HPDE6-E6E7 (cell line): ENCODE data around the gene BUB1B.
"Not testable (repeated sequence)": the region's sequence is repeated elsewhere in the genome, so short reads cannot be mapped to it uniquely, and the experiment has no call there.

Experiments
- DNase-seq: peaks from one replicate; pipeline ENCODE4 v3.0.0; 2011; ENCODE audit warnings: missing footprints; ENCODE audit errors: extremely low spot score

BUB1B gene

DNA sequence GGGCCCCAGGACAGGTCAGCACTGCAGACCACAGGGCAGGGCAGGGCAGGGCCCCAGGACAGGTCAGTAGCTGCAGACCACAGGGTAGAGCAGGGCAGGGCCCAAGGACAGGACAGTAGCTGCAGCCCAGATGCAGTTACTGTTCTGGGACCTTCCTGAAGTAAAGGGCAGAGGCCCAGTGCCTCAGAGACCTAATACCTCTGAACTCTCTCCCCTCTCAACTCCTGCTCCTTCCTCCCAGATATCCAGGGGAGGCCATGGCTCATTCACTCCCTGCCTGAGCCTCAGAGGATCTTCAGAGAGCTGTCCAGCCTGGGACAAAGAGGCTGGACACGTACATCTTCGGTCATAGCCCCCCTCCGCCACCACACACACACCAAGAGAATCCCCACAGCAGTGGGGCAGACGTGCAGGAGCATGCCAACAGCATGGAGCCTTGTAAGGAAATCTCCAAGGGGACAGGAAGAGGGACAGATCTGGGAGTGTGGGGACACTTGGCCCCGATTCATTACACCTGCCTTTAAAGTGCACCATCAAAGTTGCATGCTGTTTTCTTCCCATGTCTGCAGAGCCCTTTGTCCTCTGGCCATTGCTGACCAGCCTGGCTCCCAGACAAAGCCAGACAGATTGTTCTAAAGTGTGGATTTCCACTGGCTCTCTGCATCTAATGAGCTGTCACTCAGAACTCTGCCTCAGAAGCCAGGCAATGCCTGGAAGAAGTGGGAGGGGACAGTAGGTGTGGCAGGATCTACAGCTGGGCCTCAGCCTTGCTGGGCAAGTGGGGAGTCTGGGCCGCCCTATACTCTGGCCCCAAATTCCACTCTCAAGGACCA, 24.2 kb upstream of the BUB1B start:
- no peak for DNase-seq

GRCh38 chr15:40137303-40138200, 23.3 kb upstream of the BUB1B start:
- no peak for DNase-seq

- not testable (repeated sequence) for DNase-seq
These were observed 22.7 kb upstream of the BUB1B start for GRCh38 chr15:40138201-40138570.

DNA sequence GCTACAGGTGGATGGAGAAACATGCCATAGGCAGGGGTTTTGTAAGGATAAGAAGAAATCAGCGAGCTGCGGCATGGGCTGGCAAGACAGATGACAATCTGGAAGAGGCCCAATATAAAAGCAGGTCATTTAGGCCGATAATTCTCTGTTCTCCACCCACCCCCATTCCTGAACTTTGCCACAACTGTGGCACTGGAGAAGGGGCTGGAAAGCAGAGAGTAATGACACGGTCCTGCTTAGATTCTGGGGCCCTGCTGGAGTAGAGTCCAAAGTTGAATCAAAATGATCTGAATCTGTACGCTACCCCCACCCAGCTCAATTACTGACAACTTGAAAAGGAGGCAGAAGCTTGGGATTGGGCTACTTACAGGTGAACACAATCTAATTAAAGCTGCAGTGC, 18.4 kb upstream of the BUB1B start:
- DNase-seq = no peak

GRCh38 chr15:40146037-40146436, 14.8 kb upstream of the BUB1B start:
- peak; percentile 66 for DNase-seq

DNA sequence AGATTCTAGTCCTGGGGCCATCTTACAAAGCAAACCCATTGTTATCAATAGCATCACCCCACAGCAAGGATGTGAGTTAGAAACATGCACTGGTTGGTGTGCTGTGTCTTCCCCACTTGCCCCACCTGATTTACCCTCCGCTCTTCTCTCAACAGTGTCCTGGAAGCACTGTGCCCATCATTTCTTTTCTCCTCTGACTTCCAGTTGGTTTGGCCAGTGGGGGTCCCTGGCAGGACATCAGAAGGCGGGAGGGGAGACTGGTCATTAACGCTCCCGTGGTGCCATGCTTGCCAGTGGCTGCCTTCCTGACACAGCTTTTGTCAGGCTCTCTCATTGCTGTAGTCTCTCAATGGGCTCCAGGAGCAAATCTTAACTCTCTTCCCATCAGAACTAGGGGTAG, 11.5 kb upstream of the BUB1B start:
- no peak for DNase-seq

GRCh38 chr15:40150163-40150925, 10.5 kb upstream of the BUB1B start:
- DNase-seq = peak; percentile 81

DNA sequence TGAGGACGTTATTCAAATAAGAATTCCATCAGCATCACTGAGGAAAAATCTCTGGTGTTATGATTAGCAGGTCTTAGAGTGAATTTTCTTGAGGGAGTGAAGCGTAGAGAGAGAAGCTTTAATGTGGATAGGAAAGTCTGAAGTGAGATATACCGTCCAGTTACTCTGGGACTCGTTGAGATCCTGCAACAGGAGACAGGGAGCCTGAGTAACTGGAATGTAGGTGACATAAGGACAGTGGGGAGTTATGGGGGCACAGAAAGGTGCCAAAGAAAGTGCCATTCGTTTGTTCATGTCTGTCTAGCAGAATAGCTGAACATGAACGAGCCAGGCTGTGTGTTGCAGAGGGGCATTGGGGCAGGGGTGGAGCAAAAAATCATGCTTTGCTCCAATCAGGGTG, 9.4 kb upstream of the BUB1B start:
- DNase-seq = no peak

- DNase-seq = no peak
These were observed 8.9 kb upstream of the BUB1B start for GRCh38 chr15:40151991-40152390.

GRCh38 chr15:40154821-40155220, 6.0 kb upstream of the BUB1B start:
- not testable (repeated sequence) for DNase-seq

DNA sequence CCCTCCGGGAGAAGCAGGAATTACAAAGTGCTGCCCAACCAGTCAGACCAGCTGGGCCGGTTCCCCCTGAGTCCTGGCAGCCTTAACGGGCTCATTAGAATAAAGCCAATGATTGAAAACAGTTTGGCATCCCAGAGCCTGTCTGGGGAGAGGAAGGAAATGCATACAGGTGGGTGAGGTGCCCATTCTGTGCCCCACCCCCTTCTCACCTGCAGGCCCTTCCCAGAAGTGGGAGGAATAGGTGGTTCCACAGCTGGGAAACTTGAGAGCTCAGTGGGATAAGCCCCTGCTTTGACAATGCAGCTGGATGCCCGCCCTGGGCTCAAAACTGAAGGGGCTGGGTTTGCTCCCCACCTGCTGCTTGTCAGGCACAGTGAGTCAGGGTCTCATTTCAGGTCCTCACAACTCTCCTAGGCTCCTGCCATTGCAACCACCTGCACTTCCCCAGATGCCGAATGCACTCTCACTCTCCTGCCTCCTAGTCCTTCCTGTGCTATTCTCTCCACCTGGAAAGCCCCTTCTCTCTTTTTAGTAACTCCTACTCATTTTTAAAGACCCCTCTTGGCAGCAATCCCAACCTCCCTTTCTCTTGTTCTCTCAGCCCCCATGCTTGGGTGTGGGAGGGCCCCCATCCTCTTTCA, 5.5 kb upstream of the BUB1B start:
- DNase-seq = peak; percentile 58

DNA sequence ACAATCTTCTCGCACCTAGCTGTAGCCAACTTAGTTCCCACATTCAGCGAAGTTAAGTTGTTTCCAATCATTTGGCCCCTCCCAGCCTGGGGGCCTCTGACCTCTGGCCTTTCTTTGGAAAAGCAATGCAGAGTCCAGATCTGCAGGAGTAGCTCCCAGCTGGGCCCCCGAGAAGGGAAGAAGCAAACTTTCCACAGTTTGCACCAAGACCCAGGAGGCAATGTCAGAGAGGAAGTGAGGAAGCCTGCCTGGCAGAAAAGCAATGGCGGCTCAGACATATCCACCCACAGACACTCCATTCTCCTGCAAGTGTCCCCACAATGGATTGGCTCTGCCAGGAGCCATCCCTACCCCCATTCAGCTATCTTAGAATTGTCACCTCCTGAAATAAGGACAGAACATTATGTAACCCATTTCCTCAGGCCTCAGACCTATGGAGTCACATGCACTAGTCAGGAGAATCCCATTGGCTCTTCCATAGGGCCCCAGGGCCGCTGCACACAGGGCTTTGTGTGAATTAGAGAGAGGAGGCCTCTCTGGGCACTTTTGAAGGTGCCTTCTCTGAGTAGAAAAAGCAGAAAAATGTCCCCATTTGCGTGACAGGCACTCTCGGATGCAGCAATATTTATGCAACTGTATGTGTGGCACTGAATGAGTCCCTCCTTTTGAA, 3.0 kb upstream of the BUB1B start:
- no peak for DNase-seq

- no peak for DNase-seq
These were observed 848 bp upstream of the BUB1B start for GRCh38 chr15:40160021-40160420.

GRCh38 chr15:40161693-40162391, 973 bp downstream of the BUB1B start:
- no peak for DNase-seq

DNA sequence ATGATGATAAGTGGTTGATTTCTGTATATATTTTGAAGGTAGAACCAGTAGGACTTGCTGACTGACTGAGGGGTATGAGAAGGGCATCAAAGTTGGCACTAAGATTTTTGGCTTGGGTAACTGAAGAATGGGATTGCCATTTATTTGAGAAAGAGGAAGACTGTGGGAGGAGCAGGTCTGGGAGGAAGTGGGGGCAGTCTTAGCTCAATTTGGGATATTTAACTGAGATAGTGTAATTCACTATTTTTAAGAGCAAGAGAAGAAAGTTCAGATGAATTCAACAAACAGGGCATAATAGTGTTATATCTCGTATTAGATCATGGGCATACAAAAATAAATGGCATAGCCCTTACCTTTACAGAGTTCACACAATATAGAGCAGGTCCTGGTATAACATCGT, 1.7 kb downstream of the BUB1B start:
- no peak for DNase-seq

GRCh38 chr15:40163657-40164416, 3.0 kb downstream of the BUB1B start:
- DNase-seq = no peak

DNA sequence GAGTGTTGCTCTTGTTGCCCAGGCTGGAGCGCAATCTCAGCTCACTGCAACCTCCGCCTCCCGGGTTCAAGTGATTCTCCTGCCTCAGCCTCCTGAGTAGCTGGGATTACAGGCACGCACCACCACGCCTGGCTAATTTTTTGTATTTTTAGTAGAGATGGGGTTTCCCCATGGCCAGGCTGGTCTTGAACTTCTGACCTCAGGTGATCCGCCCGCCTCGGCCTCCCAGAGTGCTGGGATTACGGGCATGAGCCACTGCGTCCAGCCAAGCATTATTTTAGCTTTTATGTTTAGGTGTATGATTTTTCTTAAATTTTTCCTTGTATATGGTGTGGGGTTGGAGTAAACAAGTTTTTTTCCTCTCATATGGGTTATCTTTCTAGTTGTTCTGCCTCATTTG, 6.5 kb downstream of the BUB1B start:
- not testable (repeated sequence) for DNase-seq

- DNase-seq = no peak
These were observed 14.3 kb downstream of the BUB1B start for GRCh38 chr15:40175160-40175559.

DNA sequence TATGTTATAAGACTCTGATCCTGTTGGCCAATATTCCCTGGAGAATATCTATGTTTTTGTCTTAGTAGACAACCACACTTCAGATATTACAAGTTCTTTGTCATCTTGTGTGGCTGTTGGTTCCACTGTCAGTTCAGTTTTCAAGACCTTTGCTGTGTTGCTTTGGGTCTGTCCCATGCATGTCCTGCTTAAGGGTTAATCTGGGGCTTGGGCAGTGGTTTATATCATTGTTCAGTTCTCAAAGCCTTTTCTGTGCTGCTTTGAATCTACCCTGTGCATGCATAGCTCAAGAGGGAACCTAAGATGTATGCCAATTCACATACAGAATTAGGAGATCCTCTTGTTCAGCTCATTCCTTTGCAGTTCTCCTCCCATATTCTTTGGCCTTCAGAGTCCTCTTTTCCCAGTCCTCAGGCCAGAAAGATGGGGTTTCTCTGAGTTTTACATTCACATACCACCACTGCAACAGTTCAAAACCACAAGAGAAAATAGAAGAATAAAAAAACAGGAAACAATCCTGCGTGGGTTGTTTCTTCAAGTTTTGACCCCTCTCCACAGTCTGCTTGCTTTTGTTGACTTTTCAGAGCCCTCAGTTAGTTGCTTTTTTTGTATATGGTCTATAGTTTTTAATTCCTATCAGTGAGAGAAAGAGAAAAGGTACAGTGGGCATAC, 21.6 kb downstream of the BUB1B start:
- no peak for DNase-seq
